HG02973 (cell line): ENCODE data around the gene OR2T34.
"Not testable (repeated sequence)": the region's sequence is repeated elsewhere in the genome, so short reads cannot be mapped to it uniquely, and the experiment has no call there.

Experiments used
- ATAC-seq: cut with Tn5 transposase; IDR thresholded peaks from one replicate; pipeline ENCODE4 v1.9.1; 2021; ENCODE audit warnings: moderate library complexity; ENCODE audit not compliant: unreplicated experiment

Gene OR2T34

DNA sequence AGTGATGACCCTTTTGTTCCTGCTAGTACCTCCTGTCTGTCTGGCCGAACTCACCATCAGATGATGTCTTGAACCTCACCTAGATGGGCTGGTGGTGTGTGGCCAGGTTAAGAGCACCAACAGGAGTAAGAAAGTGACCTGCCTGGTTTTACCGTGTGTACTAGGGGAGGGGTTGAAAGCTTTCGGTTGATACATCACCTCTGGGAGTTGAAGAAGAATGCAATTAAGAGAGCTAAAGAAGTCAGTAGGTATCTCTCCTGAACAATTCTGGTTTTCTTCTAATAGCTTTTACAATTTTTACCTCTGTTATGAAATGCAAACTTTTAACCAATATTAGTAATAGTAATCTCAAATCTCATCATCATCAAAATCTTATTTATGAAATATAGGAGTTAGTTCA lies 11.9 kb downstream of the OR2T34 start, which contains the start of gene OR2T29:
Gene OR2T29, minus strand, starts transcription at position 101 of the 400 bp plus-strand sequence. CDS start 3,281 bp downstream, outside the sequence.
- not testable (repeated sequence) for ATAC-seq

DNA sequence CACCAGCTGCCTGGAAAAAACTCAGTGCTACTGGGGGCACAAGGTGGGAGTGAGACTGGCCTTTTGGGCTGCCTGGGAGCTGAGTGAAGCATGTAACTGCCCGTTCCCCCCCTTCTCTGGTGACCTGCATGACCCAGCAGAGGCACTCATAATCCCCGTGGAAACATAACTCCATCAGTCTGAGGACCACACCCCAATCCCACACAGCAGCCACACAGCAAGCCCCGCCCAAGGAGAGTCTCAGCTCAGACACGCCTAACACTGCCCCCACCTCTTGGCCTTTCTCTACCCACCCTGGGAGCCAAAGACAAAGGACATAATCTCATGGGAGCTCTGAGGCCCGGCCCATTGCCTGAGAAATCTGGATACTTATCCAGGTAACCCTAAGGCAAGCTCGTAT lies 23.5 kb downstream of the OR2T34 start:
- ATAC-seq, result not testable (repeated sequence)

DNA sequence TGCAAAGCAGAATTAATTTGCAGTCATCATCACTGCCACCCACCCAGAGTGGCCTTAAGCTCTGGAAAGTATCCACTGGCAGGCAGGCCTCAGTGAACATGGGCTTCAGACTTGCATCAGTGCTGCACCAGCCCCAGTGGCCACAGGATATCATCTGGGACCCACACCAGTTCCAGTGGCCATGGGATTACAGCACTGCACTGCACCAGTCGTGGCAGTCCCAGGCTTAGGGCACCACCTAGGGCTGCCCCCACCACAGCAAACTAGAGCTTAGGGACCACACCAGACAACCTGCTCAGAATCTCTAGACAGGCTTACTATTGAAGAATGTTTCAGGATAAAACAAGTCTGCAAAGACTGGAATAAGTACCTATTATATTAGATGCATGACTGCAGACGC lies 27.2 kb downstream of the OR2T34 start:
- ATAC-seq, result not testable (repeated sequence)

DNA sequence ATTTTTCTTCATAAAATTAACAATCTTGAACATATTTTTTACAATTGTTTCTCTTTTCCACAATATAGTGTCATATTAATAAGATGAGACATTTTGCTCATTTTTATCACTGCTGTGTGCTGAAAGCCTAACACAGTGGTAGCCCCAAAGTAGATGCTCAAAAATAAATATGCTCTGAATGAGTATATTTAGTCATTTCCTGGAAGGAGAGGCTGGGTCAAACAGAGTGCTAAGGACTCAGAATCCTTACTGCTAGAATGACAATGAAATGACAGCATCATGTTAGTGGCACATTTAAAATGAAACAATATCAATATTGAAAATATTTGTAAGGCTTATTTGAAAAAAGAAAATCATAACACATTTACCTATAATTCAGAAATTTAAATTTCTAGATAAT lies 37.1 kb downstream of the OR2T34 start:
- not testable (repeated sequence) for ATAC-seq
